Peyer's patch (tissue), 4 donors: Measurements from ENCODE around the gene TMEM131L.

Experiments used
- POLR2A ChIP-seq, 2 donors: fragments of 450-650 bp; IDR thresholded peaks; one replicate each; pipeline ENCODE4 v1.5.1; 2017; ENCODE audit warnings: antibody characterized with exemption in 2 of 2, mild to moderate bottlenecking in 2 of 2, moderate library complexity in 2 of 2
- TF ChIP-seq, protein P1 (sequence below), 6 experiments: fragments of 450-650 bp in 4 of 6; fragments of 200-600 bp in 2 of 6; sonication (generic) in 1 of 6; IDR thresholded peaks; one replicate each; pipeline ENCODE4 v1.5.1; 2017 to 2019; ENCODE audit warnings: antibody characterized with exemption in 6 of 6, mild to moderate bottlenecking in 3 of 6, moderate library complexity in 1 of 6

DNA sequence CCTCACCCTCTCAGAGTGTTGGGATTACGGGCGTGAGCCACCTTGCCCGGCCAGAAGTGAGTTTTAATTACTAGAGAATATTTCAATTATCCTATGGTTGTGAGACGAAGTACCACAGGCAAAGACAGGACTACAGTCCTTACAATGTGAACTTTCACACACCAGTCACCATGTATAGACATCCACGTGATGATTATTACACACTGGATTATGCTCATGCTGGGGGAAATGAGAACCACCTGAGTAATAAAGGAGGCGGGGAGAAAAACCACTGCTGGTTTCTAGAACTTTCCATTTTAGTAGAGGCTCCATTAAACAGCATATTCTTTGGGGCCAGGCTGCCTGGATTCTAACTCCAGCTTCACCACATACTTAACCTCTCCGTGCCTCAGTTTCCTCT is 175.4 kb downstream of the TMEM131L start:
- TF ChIP-seq, protein P1, sequence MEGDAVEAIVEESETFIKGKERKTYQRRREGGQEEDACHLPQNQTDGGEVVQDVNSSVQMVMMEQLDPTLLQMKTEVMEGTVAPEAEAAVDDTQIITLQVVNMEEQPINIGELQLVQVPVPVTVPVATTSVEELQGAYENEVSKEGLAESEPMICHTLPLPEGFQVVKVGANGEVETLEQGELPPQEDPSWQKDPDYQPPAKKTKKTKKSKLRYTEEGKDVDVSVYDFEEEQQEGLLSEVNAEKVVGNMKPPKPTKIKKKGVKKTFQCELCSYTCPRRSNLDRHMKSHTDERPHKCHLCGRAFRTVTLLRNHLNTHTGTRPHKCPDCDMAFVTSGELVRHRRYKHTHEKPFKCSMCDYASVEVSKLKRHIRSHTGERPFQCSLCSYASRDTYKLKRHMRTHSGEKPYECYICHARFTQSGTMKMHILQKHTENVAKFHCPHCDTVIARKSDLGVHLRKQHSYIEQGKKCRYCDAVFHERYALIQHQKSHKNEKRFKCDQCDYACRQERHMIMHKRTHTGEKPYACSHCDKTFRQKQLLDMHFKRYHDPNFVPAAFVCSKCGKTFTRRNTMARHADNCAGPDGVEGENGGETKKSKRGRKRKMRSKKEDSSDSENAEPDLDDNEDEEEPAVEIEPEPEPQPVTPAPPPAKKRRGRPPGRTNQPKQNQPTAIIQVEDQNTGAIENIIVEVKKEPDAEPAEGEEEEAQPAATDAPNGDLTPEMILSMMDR (IDR thresholded peaks at IDR 0.05) = no peak
- TF ChIP-seq POLR2A (IDR thresholded peaks at IDR 0.05) = no peak
